Measurements from ENCODE around the gene MEF2C.

Gene MEF2C

GRCh38 chr5:88689668-88690408 lies 193.1 kb downstream of the MEF2C start:
- no peak for DNase-seq (ENCODE audit: low read depth)
- TF ChIP-seq, protein P1, sequence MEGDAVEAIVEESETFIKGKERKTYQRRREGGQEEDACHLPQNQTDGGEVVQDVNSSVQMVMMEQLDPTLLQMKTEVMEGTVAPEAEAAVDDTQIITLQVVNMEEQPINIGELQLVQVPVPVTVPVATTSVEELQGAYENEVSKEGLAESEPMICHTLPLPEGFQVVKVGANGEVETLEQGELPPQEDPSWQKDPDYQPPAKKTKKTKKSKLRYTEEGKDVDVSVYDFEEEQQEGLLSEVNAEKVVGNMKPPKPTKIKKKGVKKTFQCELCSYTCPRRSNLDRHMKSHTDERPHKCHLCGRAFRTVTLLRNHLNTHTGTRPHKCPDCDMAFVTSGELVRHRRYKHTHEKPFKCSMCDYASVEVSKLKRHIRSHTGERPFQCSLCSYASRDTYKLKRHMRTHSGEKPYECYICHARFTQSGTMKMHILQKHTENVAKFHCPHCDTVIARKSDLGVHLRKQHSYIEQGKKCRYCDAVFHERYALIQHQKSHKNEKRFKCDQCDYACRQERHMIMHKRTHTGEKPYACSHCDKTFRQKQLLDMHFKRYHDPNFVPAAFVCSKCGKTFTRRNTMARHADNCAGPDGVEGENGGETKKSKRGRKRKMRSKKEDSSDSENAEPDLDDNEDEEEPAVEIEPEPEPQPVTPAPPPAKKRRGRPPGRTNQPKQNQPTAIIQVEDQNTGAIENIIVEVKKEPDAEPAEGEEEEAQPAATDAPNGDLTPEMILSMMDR (conservative IDR thresholded peaks at IDR 0.05; ENCODE audit: low read depth, low read length), result no peak
- no peak overlapping the region for H3K4me3 ChIP-seq (ENCODE audit: low read depth, low read length)

- no peak for DNase-seq (ENCODE audit: low read depth)
- TF ChIP-seq, protein P1 (conservative IDR thresholded peaks at IDR 0.05; ENCODE audit: low read depth, low read length), result no peak
- H3K4me3 ChIP-seq (ENCODE audit: low read depth, low read length), result no peak overlapping the region
Measured at GRCh38 chr5:88688984-88689667, 193.9 kb downstream of the MEF2C start.

DNA sequence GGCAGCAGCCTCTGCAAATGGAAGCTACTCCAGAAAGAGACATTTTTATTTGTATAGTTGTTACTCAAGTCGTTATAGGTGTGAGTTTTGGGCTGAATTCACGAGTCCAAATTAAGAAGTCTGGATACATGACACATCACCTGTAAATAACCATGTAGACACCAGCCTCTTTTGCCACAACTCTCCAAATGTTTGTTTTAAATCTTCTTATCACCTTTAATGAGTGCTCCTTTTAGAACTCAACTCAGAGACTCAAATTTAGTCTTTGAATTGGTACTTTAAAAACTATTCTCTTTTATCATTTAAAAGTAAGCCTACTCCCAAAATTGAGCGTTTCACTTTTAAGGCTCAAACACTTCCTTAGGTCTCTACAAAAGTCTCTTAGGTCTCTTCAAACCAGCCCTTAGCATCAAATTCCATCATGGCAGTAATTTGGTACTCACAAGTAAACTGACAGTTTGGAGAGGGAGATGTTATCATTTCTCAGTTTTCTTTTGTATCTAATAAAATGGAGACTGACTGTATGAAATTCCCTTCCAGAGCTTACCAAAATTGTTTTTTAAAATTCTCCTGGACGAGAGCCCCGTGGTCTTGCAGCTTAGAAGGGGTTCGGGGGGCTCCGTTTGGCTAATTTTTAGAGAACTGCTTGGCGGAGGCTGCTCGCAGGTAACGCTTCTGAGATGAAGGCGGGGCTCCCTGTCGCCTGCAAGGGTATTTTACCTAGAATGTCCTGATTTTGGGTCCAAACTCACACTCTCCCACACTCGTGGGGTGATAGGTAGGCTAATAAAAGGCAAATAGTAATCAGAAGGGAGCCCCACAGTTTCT lies 194.6 kb downstream of the MEF2C start:
- no peak for DNase-seq (ENCODE audit: low read depth)
- TF ChIP-seq, protein P1 (conservative IDR thresholded peaks at IDR 0.05; ENCODE audit: low read depth, low read length), result no peak
- H3K4me3 ChIP-seq (ENCODE audit: low read depth, low read length), result no peak overlapping the region

GRCh38 chr5:88687373-88687911 lies 195.5 kb downstream of the MEF2C start:
- no peak overlapping the region for H3K4me3 ChIP-seq (ENCODE audit: low read depth, low read length)
- TF ChIP-seq, protein P1 (conservative IDR thresholded peaks at IDR 0.05; ENCODE audit: low read depth, low read length), result no peak
- no peak for DNase-seq (ENCODE audit: low read depth)

DNA sequence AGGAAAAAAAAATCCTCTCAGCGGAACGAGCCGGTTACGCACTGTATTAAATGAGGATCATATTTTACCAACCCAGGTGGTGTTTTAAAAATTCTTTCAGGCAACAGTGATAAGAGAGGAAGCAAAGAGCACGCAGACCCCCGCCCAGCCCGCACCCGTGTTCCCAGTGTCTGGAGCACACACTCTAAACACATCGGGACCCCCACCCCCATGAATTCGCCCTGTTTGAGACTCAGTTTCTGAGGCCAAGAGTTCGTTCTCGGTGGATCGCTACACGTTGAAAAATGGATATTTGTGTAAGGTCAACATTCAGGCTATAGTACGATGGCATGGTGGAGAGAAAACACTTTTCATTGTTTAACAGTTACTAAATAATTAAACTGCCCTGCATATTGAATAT lies 196.3 kb downstream of the MEF2C start:
- H3K4me3 ChIP-seq (ENCODE audit: low read depth, low read length), result no peak overlapping the region
- DNase-seq (ENCODE audit: low read depth), result no peak
- TF ChIP-seq, protein P1 (conservative IDR thresholded peaks at IDR 0.05; ENCODE audit: low read depth, low read length), result no peak

DNA sequence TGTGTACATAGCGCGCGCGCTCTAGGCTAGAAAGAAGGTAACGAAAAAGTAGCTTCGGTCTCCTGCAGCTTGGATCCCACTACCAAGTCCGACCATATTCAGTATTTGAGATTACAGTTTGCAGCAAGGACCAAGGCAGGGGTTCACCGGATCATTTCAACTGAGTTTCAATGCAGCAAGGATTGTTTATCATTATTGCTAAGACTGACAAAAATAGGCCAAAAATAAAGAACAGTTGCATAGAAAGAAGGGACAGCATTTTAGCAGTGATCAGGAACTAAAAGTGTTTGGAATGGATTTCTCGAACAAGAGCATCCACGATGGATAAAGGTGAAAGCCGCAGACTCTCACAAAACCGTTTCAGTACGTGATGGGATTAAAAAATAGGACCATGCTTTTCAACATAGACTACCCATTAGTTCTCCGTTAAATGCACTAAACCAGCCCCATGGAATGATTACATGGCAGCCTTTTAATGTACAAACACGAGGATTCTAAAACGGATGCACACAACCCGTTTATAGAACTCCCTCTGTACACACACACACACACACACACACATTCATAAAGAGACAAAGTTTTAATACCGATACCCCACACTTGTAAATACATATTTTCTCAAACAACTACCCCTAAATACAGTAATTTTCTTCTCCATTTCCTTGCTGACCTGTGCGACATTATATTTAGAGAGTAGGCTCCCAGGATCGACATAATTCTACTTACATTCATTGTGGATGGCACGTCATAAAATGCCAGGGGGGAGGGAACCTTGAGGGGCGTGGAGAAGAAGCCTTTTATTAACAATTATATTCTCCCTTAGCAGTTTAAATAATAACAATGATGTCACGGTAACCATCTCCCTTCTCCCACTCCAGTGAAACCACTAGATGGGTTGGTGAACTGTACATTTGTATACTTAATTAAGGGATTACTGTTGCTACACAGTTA lies 197.1 kb downstream of the MEF2C start:
- H3K4me3 ChIP-seq (ENCODE audit: low read depth, low read length), result no peak overlapping the region
- no peak for DNase-seq (ENCODE audit: low read depth)
- TF ChIP-seq, protein P1 (conservative IDR thresholded peaks at IDR 0.05; ENCODE audit: low read depth, low read length), result no peak
